Mesenchymal stem cell (in vitro differentiated cells and primary cell): Measurements from ENCODE around the gene ADAMTS7.
"Not testable (repeated sequence)": the region's sequence is repeated elsewhere in the genome, so short reads cannot be mapped to it uniquely, and the experiment has no call there.

Experiments
- DNase-seq: peaks from one replicate; pipeline ENCODE4 v3.0.0-alpha.2; 2013
- H2AFZ ChIP-seq: one replicate; pipeline ENCODE4 v1.6.1; 2013; ENCODE audit warnings: low read depth, mild to moderate bottlenecking, control low read depth, inconsistent platforms, low read length, moderate library complexity
- H2AK5ac ChIP-seq: 2 replicates; pipeline ENCODE4 v1.6.1; 2013; ENCODE audit warnings: low read length, moderate library complexity, mild to moderate bottlenecking, inconsistent platforms; ENCODE audit not compliant: severe bottlenecking
- H2BK120ac ChIP-seq: one replicate; pipeline ENCODE4 v1.6.1; 2013; ENCODE audit warnings: low read depth, mild to moderate bottlenecking, inconsistent platforms, low read length, moderate library complexity
- H2BK12ac ChIP-seq, 2 experiments: one replicate each; pipeline ENCODE4 v1.6.1; 2013; ENCODE audit warnings: inconsistent platforms in 2 of 2, low read length in 2 of 2, mild to moderate bottlenecking in 2 of 2, moderate library complexity in 2 of 2, control low read depth in 1 of 2
- H2BK15ac ChIP-seq: one replicate; pipeline ENCODE4 v1.6.1; 2013; ENCODE audit warnings: mild to moderate bottlenecking, low read depth, inconsistent platforms; ENCODE audit not compliant: poor library complexity, severe bottlenecking
- H2BK5ac ChIP-seq: 2 replicates; pipeline ENCODE4 v1.6.1; 2013; ENCODE audit warnings: low read depth, mild to moderate bottlenecking, low read length, control low read depth, inconsistent platforms; ENCODE audit not compliant: poor library complexity, severe bottlenecking
- H3K14ac ChIP-seq, 2 experiments: one replicate each; pipeline ENCODE4 v1.6.1; 2013; ENCODE audit warnings: inconsistent platforms in 2 of 2, low read length in 2 of 2, control low read depth in 1 of 2, mild to moderate bottlenecking in 1 of 2, moderate library complexity in 1 of 2
- H3K18ac ChIP-seq, 2 experiments: one replicate each; pipeline ENCODE4 v1.6.1; 2013; ENCODE audit warnings: inconsistent platforms in 2 of 2, low read length in 2 of 2, control low read depth in 1 of 2, low read depth in 1 of 2, mild to moderate bottlenecking in 1 of 2
- H3K23ac ChIP-seq, 2 experiments: one replicate each; pipeline ENCODE4 v1.6.1; 2013; ENCODE audit warnings: inconsistent platforms in 2 of 2, low read length in 2 of 2, mild to moderate bottlenecking in 2 of 2, moderate library complexity in 2 of 2, control low read depth in 1 of 2
- H3K27ac ChIP-seq: 2 replicates; pipeline ENCODE4 v1.5.1; 2013; ENCODE audit warnings: mild to moderate bottlenecking, moderate library complexity, low read length, control low read depth, inconsistent platforms; ENCODE audit not compliant: poor library complexity, severe bottlenecking
- H3K27me3 ChIP-seq, 2 experiments: 2 replicates each; pipeline versions ENCODE4 v1.6.1 to v1.7.0; 2013; ENCODE audit warnings: low read length in 2 of 2, mild to moderate bottlenecking in 2 of 2, moderate library complexity in 2 of 2, control low read depth in 1 of 2, inconsistent platforms in 1 of 2; ENCODE audit not compliant: control insufficient read depth in 1 of 2, insufficient read depth in 1 of 2
- H3K36me3 ChIP-seq, 2 experiments: 2 replicates each; pipeline versions ENCODE4 v1.6.1 to v1.7.0; 2013; ENCODE audit warnings: low read length in 2 of 2, control low read depth in 1 of 2, inconsistent platforms in 1 of 2, low read depth in 1 of 2, mild to moderate bottlenecking in 1 of 2; ENCODE audit not compliant: insufficient read depth in 2 of 2, control insufficient read depth in 1 of 2
- H3K4ac ChIP-seq, 2 experiments: one replicate each; pipeline ENCODE4 v1.6.1; 2013; ENCODE audit warnings: inconsistent platforms in 2 of 2, low read length in 2 of 2, mild to moderate bottlenecking in 2 of 2, moderate library complexity in 2 of 2, control low read depth in 1 of 2, low read depth in 1 of 2
- H3K4me1 ChIP-seq: 2 replicates; pipeline ENCODE4 v1.6.1; 2013; ENCODE audit warnings: low read depth, low read length, control low read depth; ENCODE audit not compliant: control insufficient read depth, insufficient read depth
- H3K4me2 ChIP-seq: 2 replicates; pipeline ENCODE4 v1.6.1; 2013; ENCODE audit warnings: low read length, mild to moderate bottlenecking, inconsistent platforms; ENCODE audit not compliant: poor library complexity, severe bottlenecking
- H3K4me3 ChIP-seq, 2 experiments: 2 replicates each; pipeline versions ENCODE4 v1.5.1 to v1.7.0; 2013; ENCODE audit warnings: low read length in 2 of 2, mild to moderate bottlenecking in 2 of 2, control low read depth in 1 of 2, low read depth in 1 of 2; ENCODE audit not compliant: insufficient read depth in 1 of 2
- H3K79me1 ChIP-seq: replicated peaks from 2 replicates; pipeline ENCODE4 v1.6.1; 2013; ENCODE audit warnings: mild to moderate bottlenecking, control low read depth, low read length, inconsistent platforms; ENCODE audit not compliant: poor library complexity, severe bottlenecking
- H3K9ac ChIP-seq: 2 replicates; pipeline ENCODE4 v1.7.0; 2013; ENCODE audit warnings: mild to moderate bottlenecking, low read length, moderate library complexity
- H3K9me3 ChIP-seq: 2 replicates; pipeline ENCODE4 v1.7.0; 2013; ENCODE audit warnings: mild to moderate bottlenecking, low read length; ENCODE audit not compliant: control insufficient read depth
- H4K8ac ChIP-seq: one replicate; pipeline ENCODE4 v1.6.1; 2013; ENCODE audit warnings: inconsistent platforms, mild to moderate bottlenecking, low read length, moderate library complexity
- H4K91ac ChIP-seq: one replicate; pipeline ENCODE4 v1.6.1; 2013; ENCODE audit warnings: mild to moderate bottlenecking, low read length, inconsistent platforms
- WGBS: methylation state at CpG from one replicate; pipeline ENCODE4 v1.1.7; 2013; ENCODE audit warnings: mixed read lengths; 5-methylcytosine and 5-hydroxymethylcytosine counted together

Gene ADAMTS7

GRCh38 chr15:78776046-78776925, 35.0 kb downstream of the ADAMTS7 start:
- H3K4me1 ChIP-seq, H3K27me3 ChIP-seq, H3K14ac ChIP-seq, H3K9ac ChIP-seq, DNase-seq, H2BK120ac ChIP-seq, H2AK5ac ChIP-seq, H3K4ac ChIP-seq, H3K9me3 ChIP-seq, H2BK5ac ChIP-seq, H3K18ac ChIP-seq, H2BK12ac ChIP-seq, H3K79me1 ChIP-seq, H2AFZ ChIP-seq, H3K27ac ChIP-seq, H2BK15ac ChIP-seq, H3K23ac ChIP-seq, H3K4me2 ChIP-seq, H3K4me3 ChIP-seq: not testable (repeated sequence)
- Histone ChIP-seq H3K36me3 (peaks cover 6 to 31% of the 10 kb centered on the region in 2 experiments), H4K91ac (peak overlapping the region; percentile 39), H4K8ac (peak overlapping the region; percentile 49)
- WGBS, result 86% methylated on average over 9 of the region's 25 CpGs

- DNase-seq, result no peak
- Histone ChIP-seq H4K8ac (no peak overlapping the region), H3K4me3 (no peak overlapping the region), H4K91ac (no peak overlapping the region), H3K27ac (no peak overlapping the region), H2BK120ac (no peak overlapping the region), H2AK5ac (no peak overlapping the region), H3K9me3 (no peaks in the 10 kb centered on the region), H3K18ac (no peak overlapping the region), H3K27me3 (no peaks in the 10 kb centered on the region), H3K4ac (no peak overlapping the region), H3K9ac (no peak overlapping the region), H2BK12ac (no peak overlapping the region), H3K79me1 (no peaks in the 10 kb centered on the region), H3K36me3 (peaks cover 13 to 37% of the 10 kb centered on the region in 2 experiments), H2BK5ac (no peak overlapping the region), H3K23ac (no peak overlapping the region), H2AFZ (no peak overlapping the region), H3K4me1 (peaks cover 10% of the 10 kb centered on the region), H2BK15ac (no peak overlapping the region), H3K4me2 (no peak overlapping the region), H3K14ac (no peak overlapping the region)
- 88% methylated on average over 6 of the region's 8 CpGs for WGBS
These were observed 35.8 kb downstream of the ADAMTS7 start for GRCh38 chr15:78775472-78775871.

DNA sequence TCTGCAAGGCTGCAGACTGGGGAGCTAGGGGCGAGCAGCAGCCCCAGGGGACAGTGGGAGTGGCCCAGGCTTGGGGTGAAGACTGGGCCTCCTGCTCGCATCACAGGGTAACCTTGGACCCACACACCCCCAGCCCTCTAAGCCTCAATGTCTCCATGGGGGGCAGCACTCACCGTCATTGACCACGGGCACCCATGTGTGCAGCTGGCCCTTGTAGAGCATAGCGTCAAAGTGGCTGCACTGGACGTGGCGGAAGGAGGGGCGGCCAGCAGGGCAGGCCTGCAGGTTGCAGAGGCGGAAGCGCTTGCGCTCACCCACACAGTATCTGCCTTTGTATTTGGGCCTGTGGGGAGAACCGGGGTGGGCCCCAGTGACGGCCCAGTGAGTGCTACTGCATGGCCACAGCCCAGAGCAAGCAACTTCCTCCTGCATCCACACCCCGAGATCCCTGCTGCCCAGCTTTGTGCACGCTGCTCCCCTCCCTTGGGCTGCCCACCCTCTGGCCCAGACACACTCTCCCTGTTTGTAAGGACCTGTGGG, 36.7 kb downstream of the ADAMTS7 start:
- H3K4me2 ChIP-seq, H2BK5ac ChIP-seq, H3K18ac ChIP-seq, H2BK15ac ChIP-seq, H3K4ac ChIP-seq, H3K27me3 ChIP-seq, H2AFZ ChIP-seq, H3K9me3 ChIP-seq, DNase-seq, H3K9ac ChIP-seq, H2AK5ac ChIP-seq, H2BK120ac ChIP-seq, H3K27ac ChIP-seq, H3K4me1 ChIP-seq, H3K23ac ChIP-seq, H4K8ac ChIP-seq, H3K14ac ChIP-seq, H2BK12ac ChIP-seq, H3K4me3 ChIP-seq, H3K79me1 ChIP-seq: not testable (repeated sequence)
- 92% methylated on average over 12 of the region's 15 CpGs for WGBS
- H3K36me3 ChIP-seq, result peaks cover 13 to 37% of the 10 kb centered on the region in 2 experiments
- peak overlapping the region; percentile 15 for H4K91ac ChIP-seq

- H3K79me1 ChIP-seq, H3K9ac ChIP-seq, H2BK5ac ChIP-seq, H3K4me3 ChIP-seq, H4K91ac ChIP-seq, H3K27ac ChIP-seq, H3K4me2 ChIP-seq, DNase-seq, H3K23ac ChIP-seq, H2BK12ac ChIP-seq, H2BK120ac ChIP-seq, H2AFZ ChIP-seq, H3K27me3 ChIP-seq, H2BK15ac ChIP-seq, H2AK5ac ChIP-seq, H3K18ac ChIP-seq, H3K4ac ChIP-seq, H3K9me3 ChIP-seq, H4K8ac ChIP-seq, H3K14ac ChIP-seq: not testable (repeated sequence)
- 95% methylated on average over 21 of the region's 25 CpGs for WGBS
- peaks cover 13% of the 10 kb centered on the region for H3K4me1 ChIP-seq
- H3K36me3 ChIP-seq, result peaks cover 13 to 35% of the 10 kb centered on the region in 2 experiments
These were observed 37.4 kb downstream of the ADAMTS7 start for GRCh38 chr15:78773765-78774450.
